Measurements from ENCODE around the gene VMO1. TPM values are rescaled to one million over a fixed set of nuclear protein-coding genes. Genes with fewer than 3 reads are reported as not detected.

Gene VMO1
- total RNA-seq, 4 donors from 2014 or later: 1.8 to 4.0 TPM; not detected in 2

DNA sequence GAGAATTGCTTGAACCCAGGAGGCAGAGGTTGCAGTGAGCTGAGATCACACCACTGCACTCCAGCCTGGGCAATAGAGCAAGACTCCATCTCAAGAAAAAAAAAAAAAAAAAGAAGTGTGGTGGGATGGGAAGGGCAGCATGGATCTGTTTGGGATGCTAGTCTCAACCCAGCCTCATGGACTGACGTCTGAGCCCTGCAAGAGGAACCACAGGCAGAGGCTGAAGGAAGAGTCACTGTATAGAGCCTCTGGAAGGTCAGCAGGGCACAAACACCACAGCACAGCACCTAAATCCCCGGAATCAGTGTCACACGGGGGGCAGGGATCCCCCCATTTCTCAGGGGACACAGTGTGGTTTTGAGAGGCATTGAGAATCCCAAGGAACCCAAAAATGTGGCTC is 35.6 kb downstream of the VMO1 start:
- intact Hi-C loops (cut with DNase I): no loop called here
- no peak overlapping the region for H3K4me3 ChIP-seq (replicated peaks in 1 of 3)
- H3K27me3 ChIP-seq: no peaks in the 10 kb centered on the region
- WGBS, 2 donors: 49 to 50% methylated on average over 3 of the region's 3 CpGs
- no peaks in the 10 kb centered on the region for H3K36me3 ChIP-seq
- no peak overlapping the region for H3K27ac ChIP-seq
- DNase-seq: no peak
- H3K4me1 ChIP-seq: peaks cover 0 to 2% of the 10 kb centered on the region in 2 donors
- TF ChIP-seq, protein P1, sequence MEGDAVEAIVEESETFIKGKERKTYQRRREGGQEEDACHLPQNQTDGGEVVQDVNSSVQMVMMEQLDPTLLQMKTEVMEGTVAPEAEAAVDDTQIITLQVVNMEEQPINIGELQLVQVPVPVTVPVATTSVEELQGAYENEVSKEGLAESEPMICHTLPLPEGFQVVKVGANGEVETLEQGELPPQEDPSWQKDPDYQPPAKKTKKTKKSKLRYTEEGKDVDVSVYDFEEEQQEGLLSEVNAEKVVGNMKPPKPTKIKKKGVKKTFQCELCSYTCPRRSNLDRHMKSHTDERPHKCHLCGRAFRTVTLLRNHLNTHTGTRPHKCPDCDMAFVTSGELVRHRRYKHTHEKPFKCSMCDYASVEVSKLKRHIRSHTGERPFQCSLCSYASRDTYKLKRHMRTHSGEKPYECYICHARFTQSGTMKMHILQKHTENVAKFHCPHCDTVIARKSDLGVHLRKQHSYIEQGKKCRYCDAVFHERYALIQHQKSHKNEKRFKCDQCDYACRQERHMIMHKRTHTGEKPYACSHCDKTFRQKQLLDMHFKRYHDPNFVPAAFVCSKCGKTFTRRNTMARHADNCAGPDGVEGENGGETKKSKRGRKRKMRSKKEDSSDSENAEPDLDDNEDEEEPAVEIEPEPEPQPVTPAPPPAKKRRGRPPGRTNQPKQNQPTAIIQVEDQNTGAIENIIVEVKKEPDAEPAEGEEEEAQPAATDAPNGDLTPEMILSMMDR (IDR thresholded peaks at IDR 0.05): no peak
- no peak for TF ChIP-seq POLR2A (IDR thresholded peaks at IDR 0.05)
- H3K9me3 ChIP-seq: no peaks in the 10 kb centered on the region

DNA sequence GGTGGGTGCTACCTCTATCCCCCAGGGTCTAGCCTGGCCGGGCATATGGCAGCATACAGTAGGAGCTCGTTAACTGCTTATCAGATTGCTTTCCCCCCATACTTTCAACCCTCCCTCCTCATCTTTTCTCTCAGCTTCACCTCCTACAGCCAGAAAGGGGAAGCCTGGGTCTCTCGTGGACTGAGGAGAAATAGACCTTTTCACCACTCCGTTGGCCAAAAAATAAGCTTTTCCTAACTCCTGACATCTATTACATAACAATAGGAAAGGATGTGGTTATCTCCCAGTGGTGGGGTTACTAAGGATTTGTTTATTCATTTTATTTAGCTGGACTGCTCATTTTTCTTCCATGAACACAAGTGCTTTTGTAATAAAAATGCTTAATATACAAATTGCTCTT is 37.5 kb downstream of the VMO1 start:
- TF ChIP-seq, protein P1 (IDR thresholded peaks at IDR 0.05): no peak
- no peak for TF ChIP-seq POLR2A (IDR thresholded peaks at IDR 0.05)
- no peak for DNase-seq
- H3K27me3 ChIP-seq: no peaks in the 10 kb centered on the region

DNA sequence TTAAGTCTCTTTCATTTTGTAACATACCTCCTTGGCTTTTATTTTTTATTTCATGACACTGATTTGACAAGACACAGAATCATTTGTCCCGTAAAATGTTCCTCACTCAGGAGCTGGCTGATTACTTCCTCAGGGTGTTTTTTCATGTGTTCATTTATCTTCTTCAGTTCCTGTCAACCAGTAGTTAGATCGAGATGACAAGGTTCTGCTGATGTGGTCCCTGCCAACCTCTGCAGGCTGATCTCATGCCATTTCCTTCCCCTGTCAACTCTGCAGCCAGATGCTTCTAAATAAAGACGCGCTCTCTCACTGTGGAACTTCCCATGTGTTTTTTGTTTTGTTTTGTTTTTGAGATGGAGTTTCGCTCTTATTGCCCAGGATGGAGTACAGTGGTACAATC is 38.3 kb downstream of the VMO1 start:
- intact Hi-C loops (cut with DNase I): no loop called here
- WGBS, 2 donors: 51 to 69% methylated on average over 5 of the region's 5 CpGs
- no peak overlapping the region for H3K4me3 ChIP-seq (replicated peaks in 1 of 3)
- no peaks in the 10 kb centered on the region for H3K27me3 ChIP-seq
- H3K4me1 ChIP-seq: peaks cover 0 to 8% of the 10 kb centered on the region in 2 donors
- H3K36me3 ChIP-seq: no peaks in the 10 kb centered on the region
- TF ChIP-seq, protein P1 (IDR thresholded peaks at IDR 0.05): no peak
- H3K27ac ChIP-seq: no peak overlapping the region
- no peak for DNase-seq
- no peaks in the 10 kb centered on the region for H3K9me3 ChIP-seq

More for the DNA sequence above, 37.5 kb downstream of the VMO1 start:
- no peaks in the 10 kb centered on the region for H3K9me3 ChIP-seq
- H3K27ac ChIP-seq: no peak overlapping the region
- peaks cover 0 to 8% of the 10 kb centered on the region in 2 donors for H3K4me1 ChIP-seq
- WGBS, 2 donors: 58 to 64% methylated on average over 4 of the region's 4 CpGs
- intact Hi-C loops (cut with DNase I): no loop called here
- no peak overlapping the region for H3K4me3 ChIP-seq (replicated peaks in 1 of 3)
- H3K36me3 ChIP-seq: no peaks in the 10 kb centered on the region

DNA sequence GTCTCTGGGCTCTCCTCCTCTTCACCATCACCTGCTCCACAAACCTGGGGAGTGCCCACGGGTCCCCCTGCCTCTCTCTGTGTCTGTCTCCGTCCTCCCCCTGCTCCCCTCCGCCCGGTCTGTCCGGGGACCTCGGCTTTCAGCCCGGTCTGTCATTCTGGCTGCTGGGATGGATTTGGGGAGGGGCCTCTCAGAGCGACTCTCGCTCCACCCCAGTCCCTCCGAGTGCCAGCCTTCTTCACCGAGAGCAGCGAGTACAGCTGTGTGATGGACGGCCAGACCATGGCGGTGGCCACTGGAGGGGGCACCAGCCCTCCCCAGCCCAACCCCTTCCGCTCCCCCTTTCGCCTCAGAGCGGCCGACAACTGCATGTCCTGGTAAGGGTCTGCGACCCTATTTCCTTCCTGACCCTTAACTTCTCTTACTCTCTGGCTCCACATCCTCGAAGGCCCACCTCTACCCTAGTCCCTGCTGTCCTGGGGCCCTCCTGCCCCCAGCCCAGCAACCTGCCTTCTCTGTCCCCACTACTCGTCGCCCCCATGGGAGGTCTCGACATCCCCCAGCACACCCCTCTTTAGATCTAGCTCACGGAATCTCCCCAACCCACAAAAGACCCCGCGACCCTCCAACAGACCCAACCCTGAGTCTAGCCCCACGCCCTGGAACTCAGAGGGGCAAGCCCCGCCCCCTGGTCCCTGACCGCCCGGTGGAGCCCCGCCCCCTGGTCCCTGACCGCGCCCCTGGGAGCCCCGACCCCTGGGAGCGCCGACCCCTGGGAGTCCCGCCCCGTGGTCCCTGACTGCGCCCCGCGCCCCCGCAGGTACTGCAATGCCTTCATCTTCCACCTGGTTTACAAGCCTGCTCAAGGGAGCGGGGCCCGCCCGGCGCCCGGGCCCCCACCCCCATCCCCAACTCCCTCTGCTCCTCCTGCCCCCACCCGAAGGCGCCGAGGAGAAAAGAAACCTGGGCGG is 40.9 kb downstream of the VMO1 start:
- Histone ChIP-seq H3K4me3 (replicated peaks in 1 of 3) (no peak overlapping the region), H3K27ac (no peak overlapping the region), H3K36me3 (no peaks in the 10 kb centered on the region), H3K27me3 (no peaks in the 10 kb centered on the region), H3K9me3 (no peaks in the 10 kb centered on the region), H3K4me1 (peaks cover 0 to 8% of the 10 kb centered on the region in 2 donors)
- 10 to 17% methylated on average over 28 to 41 of the region's 51 CpGs for WGBS, 2 donors
- TF ChIP-seq, protein P1 (IDR thresholded peaks at IDR 0.05): no peak
- intact Hi-C loops (cut with DNase I): loop anchor here (5.0 kb wide), 1 partner anchor 42 kb away; the partner anchor contains the start of genes GLTPD2 and VMO1
- no peak for DNase-seq

DNA sequence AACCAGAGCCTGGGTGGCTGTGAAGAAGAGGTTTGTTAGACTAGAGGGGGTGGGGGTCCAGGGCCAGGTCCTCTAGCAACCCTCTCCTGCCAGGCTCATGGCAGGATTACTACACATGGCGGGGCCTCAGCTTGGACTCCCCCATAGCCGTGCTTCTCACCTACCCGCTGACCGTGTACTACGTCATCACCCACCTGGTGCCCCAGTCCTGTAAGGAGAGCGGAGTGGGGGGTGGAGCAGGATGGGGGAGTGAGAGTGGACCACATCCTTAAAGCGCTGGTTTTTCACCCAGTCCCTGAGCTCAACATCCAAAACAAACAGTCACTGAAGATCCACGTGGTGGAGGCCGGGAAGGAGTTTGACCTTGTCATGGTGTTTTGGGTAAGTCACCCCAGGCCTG is 42.3 kb downstream of the VMO1 start:
- no peak overlapping the region for H3K4me3 ChIP-seq (replicated peaks in 1 of 3)
- no peaks in the 10 kb centered on the region for H3K9me3 ChIP-seq
- no peaks in the 10 kb centered on the region for H3K27me3 ChIP-seq
- no peak for DNase-seq
- no peaks in the 10 kb centered on the region for H3K36me3 ChIP-seq
- intact Hi-C loops (cut with DNase I): loop anchor here (5.0 kb wide), 1 partner anchor 43 kb away; the partner anchor contains the start of genes GLTPD2 and VMO1
- peaks cover under 1 to 9% of the 10 kb centered on the region in 2 donors for H3K4me1 ChIP-seq
- no peak overlapping the region for H3K27ac ChIP-seq
- TF ChIP-seq, protein P1 (IDR thresholded peaks at IDR 0.05): no peak
- no peak for TF ChIP-seq POLR2A (IDR thresholded peaks at IDR 0.05)
- 86 to 87% methylated on average over 9 of the region's 9 CpGs for whole genome bisulfite sequencing, 2 donors
